Measurements from ENCODE around the gene GP5.

The GP5 gene

GRCh38 chr3:194348354-194348753, 50.7 kb downstream of the GP5 start:
- DNase-seq (ENCODE audit: low read depth) = no peak

- no peak for DNase-seq (ENCODE audit: low read depth)
Observed at GRCh38 chr3:194346621-194347020, 52.4 kb downstream of the GP5 start.

- DNase-seq (ENCODE audit: low read depth) = no peak
Observed at GRCh38 chr3:194346035-194346434, 53.0 kb downstream of the GP5 start.

Data from stimulated activated CD8-positive, alpha-beta memory T cell treated with anti-CD3 and anti-CD28 coated beads, Interleukin-4, amount 100 ng/mL, for 24 hours (primary cell).